C4-2B (cell line): ENCODE data around the gene OOSP4B.
"Not testable (repeated sequence)": the region's sequence is repeated elsewhere in the genome, so short reads cannot be mapped to it uniquely, and the experiment has no call there.

Experiments
- ZFX ChIP-seq: fragments of 450-650 bp; IDR thresholded peaks from 2 replicates; pipeline ENCODE4 v1.6.1; 2017
- TF ChIP-seq, protein P1 (sequence below): fragments of 450-650 bp; conservative IDR thresholded peaks from 2 replicates; pipeline ENCODE4 v1.5.1; 2017; ENCODE audit warnings: mild to moderate bottlenecking

DNA sequence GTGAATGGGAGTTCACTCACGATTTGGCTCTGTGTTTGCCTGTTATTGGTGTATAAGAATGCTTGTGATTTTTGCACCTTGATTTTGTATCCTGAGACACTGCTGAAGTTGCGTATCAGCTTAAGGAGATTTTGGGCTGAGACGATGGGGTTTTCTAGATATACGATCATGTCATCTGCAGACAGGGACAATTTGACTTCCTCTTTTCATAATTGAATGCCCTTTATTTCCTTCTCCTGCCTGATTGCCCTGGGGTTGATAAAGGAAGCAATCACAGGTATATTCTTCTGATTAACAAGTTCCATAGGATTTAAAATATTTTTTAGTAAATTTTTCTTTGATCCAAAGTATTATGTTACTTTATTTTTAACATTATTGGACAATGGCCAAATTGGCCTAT lies 34.9 kb upstream of the OOSP4B start:
- TF ChIP-seq, protein P1, sequence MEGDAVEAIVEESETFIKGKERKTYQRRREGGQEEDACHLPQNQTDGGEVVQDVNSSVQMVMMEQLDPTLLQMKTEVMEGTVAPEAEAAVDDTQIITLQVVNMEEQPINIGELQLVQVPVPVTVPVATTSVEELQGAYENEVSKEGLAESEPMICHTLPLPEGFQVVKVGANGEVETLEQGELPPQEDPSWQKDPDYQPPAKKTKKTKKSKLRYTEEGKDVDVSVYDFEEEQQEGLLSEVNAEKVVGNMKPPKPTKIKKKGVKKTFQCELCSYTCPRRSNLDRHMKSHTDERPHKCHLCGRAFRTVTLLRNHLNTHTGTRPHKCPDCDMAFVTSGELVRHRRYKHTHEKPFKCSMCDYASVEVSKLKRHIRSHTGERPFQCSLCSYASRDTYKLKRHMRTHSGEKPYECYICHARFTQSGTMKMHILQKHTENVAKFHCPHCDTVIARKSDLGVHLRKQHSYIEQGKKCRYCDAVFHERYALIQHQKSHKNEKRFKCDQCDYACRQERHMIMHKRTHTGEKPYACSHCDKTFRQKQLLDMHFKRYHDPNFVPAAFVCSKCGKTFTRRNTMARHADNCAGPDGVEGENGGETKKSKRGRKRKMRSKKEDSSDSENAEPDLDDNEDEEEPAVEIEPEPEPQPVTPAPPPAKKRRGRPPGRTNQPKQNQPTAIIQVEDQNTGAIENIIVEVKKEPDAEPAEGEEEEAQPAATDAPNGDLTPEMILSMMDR = not testable (repeated sequence)
- TF ChIP-seq ZFX = not testable (repeated sequence)
